ENCODE results near the gene CCDC191.

DNA sequence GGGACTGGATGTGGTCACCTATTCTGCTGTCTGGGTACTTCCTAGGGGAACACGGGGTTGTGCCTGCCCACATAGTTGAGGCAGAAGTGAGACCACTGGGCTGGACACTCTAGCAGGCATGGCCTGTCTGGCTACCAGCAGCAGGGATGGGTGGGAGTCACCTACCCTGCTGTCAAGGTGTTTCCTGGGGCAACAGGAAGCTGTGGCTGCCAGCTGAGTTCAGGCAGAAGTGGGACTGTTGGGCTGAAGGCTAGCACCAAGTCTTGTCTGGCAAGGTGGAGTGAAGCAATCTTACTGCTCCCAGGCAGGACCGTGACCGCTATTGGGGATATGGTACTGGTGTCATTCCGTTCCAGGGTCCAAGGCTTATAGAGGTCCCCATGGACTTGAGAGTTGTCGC lies 128.8 kb downstream of the CCDC191 start:
- TF ChIP-seq BHLHE40 (IDR thresholded peaks at IDR 0.05; ENCODE audit: borderline replicate concordance) (no peak), TARDBP (IDR thresholded peaks at IDR 0.05) (no peak), ZNF384 (IDR thresholded peaks at IDR 0.05) (no peak), FOXK2 (IDR thresholded peaks at IDR 0.05) (no peak), SUZ12 (IDR thresholded peaks at IDR 0.05) (no peak), SP1 (IDR thresholded peaks at IDR 0.05) (no peak), FOXM1 (IDR thresholded peaks at IDR 0.05; ENCODE audit: borderline replicate concordance) (no peak), NFRKB (IDR thresholded peaks at IDR 0.05) (no peak), CTBP1 (IDR thresholded peaks at IDR 0.05; ENCODE audit: borderline replicate concordance) (no peak)
- TF ChIP-seq, protein P1, sequence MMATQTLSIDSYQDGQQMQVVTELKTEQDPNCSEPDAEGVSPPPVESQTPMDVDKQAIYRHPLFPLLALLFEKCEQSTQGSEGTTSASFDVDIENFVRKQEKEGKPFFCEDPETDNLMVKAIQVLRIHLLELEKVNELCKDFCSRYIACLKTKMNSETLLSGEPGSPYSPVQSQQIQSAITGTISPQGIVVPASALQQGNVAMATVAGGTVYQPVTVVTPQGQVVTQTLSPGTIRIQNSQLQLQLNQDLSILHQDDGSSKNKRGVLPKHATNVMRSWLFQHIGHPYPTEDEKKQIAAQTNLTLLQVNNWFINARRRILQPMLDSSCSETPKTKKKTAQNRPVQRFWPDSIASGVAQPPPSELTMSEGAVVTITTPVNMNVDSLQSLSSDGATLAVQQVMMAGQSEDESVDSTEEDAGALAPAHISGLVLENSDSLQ (IDR thresholded peaks at IDR 0.05) = no peak

Data from HEK293T (cell line).